ENCODE measurements around the gene MYO7A. TPM values are rescaled to one million over a fixed set of nuclear protein-coding genes. Genes with fewer than 3 reads are reported as not detected.

MYO7A gene
- total and polyA plus RNA-seq, 2 experiments from 2014 or later: 0.48 to 1.6 TPM

DNA sequence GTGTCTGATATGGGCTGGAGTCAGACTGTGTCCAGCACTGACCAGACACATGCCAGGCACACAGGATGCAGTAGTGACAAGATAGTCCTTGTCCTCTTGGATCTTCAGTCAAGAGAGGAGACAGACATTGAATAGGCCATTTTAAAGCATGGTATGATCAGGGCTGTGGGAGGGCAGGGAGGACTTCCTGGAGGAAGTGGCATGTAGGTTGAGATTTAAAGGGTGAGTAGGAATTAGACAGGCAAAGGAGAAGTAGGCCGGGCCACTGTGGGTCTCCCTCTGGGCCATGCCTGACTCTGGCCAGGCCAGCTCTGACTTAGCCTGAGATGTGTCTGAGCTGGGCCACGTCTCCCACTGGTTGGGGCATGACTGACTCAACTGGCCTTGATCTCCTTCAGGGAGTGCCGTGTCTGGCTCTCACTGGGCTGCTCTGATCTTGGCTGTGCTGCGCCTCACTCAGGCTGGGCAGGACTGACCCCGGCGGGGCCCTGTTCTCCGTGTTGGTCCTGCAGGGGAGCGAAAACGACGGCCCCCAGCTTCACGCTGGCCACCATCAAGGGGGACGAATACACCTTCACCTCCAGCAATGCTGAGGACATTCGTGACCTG is 71.2 kb downstream of the MYO7A start:
- Histone ChIP-seq H3K27ac (no peak overlapping the region), H3K36me3 (no peaks in the 10 kb centered on the region), H3K4me1 (ENCODE audit: low read depth) (no peaks in the 10 kb centered on the region), H3K4me3 (no peak overlapping the region), H3K9me3 (ENCODE audit: low read depth) (no peaks in the 10 kb centered on the region), H3K27me3 (no peaks in the 10 kb centered on the region)
- no peak for DNase-seq (ENCODE audit: low read depth in 1 of 2, low spot score in 1 of 2)
- TF ChIP-seq, protein P1, sequence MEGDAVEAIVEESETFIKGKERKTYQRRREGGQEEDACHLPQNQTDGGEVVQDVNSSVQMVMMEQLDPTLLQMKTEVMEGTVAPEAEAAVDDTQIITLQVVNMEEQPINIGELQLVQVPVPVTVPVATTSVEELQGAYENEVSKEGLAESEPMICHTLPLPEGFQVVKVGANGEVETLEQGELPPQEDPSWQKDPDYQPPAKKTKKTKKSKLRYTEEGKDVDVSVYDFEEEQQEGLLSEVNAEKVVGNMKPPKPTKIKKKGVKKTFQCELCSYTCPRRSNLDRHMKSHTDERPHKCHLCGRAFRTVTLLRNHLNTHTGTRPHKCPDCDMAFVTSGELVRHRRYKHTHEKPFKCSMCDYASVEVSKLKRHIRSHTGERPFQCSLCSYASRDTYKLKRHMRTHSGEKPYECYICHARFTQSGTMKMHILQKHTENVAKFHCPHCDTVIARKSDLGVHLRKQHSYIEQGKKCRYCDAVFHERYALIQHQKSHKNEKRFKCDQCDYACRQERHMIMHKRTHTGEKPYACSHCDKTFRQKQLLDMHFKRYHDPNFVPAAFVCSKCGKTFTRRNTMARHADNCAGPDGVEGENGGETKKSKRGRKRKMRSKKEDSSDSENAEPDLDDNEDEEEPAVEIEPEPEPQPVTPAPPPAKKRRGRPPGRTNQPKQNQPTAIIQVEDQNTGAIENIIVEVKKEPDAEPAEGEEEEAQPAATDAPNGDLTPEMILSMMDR (IDR thresholded peaks at IDR 0.05; ENCODE audit: low read depth, low read length): no peak

DNA sequence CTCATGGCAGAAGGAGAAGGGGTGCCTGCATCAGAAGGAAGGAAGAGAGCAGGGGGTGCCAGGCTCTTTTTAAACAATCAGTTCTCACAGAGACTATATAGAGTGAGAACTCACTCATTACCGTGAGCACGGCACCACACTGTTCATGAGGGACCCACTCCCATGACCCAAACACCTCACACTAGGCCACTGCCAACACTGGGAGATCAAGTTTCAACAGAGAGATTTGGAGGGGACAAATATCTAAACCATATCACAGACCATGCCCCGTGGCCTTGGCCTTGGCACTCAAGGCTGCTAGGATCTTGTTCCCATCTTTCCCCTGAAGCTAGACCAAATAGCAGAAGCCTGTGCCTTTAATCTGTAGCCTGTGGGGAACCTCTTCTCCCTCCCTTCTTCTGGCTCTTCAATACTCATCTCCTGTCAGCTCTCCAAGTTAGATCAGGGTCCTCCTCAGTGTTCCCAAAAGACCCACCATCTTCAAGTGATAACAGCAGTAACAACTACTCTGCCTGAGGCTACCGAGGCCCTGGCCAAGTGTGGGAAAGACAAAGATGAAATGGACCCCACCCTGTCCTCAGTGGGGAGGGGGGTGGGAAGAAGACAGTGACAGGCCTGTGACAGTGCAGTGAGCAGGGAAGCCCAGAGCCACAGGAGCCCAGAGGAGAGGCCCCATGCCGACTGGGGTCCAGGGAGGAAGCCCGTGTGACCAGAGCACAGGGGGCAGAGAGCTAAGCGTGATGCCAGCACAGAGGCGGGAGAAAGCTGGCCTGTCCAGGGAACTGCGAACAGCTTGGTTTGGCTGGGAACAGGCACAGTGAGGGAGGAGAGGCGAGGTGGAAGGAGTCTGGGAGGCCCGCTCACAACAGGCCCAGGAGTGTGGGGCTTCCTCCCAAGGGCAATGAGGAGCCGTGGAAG is 72.6 kb downstream of the MYO7A start:
- no peak overlapping the region for H3K27ac ChIP-seq
- H3K27me3 ChIP-seq: no peaks in the 10 kb centered on the region
- no peaks in the 10 kb centered on the region for H3K4me1 ChIP-seq (ENCODE audit: low read depth)
- no peak for DNase-seq (ENCODE audit: low read depth in 1 of 2, low spot score in 1 of 2)
- no peaks in the 10 kb centered on the region for H3K36me3 ChIP-seq
- TF ChIP-seq, protein P1 (IDR thresholded peaks at IDR 0.05; ENCODE audit: low read depth, low read length): no peak
- H3K9me3 ChIP-seq (ENCODE audit: low read depth): no peaks in the 10 kb centered on the region
- H3K4me3 ChIP-seq: no peak overlapping the region

DNA sequence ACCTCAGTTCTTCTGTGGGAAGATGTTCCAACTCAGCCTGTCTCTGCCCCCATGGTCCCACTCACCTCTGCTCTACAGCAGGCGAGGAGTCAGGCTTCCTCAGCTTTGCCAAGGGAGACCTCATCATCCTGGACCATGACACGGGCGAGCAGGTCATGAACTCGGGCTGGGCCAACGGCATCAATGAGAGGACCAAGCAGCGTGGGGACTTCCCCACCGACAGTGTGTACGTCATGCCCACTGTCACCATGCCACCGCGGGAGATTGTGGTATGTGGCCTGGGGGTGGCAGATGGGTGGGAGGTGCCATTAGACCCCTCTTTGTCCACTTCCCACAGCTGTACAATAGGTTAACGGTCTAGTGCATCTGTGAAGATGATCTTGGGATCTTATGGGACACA is 73.3 kb downstream of the MYO7A start:
- Histone ChIP-seq H3K36me3 (no peaks in the 10 kb centered on the region), H3K4me1 (ENCODE audit: low read depth) (no peaks in the 10 kb centered on the region), H3K9me3 (ENCODE audit: low read depth) (no peaks in the 10 kb centered on the region), H3K27me3 (no peaks in the 10 kb centered on the region), H3K4me3 (no peak overlapping the region), H3K27ac (no peak overlapping the region)
- DNase-seq (ENCODE audit: low read depth in 1 of 2, low spot score in 1 of 2): no peak
- TF ChIP-seq, protein P1 (IDR thresholded peaks at IDR 0.05; ENCODE audit: low read depth, low read length): no peak

DNA sequence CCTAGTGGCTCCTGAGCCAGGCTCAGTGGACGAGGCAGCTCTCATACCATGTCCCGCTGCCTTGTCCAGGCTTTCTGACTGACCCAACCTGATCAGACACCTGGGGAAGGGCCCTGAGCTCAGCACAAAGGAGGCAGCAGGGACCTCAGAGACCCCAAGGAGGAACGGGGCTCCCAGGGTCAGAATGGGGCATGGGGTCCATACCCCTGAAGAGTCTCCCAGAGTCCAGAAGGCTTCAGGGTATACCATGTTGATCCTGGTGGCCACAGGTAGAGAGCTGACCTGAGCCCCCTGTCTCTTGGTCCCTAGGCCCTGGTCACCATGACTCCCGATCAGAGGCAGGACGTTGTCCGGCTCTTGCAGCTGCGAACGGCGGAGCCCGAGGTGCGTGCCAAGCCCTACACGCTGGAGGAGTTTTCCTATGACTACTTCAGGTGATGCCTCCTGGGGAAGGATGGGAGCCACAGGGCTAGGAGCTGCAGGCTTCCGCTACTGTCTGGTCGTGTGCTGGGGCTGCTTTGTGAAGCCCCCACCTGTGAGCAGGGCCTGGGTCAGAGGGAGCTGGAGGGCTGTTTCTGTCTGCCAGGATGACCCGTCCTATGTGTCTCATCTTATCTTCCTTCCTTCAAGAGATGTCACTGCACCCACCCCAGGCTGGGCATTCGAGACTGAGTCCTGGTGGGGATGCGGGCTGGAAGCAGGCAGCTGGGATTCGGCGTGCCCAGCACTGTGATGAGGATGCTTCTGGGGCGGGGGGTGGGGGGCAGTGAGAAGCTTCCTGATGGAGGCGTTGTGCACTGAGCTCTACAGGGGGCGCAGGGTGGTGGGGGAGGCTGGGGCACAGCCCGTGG is 74.2 kb downstream of the MYO7A start:
- Histone ChIP-seq H3K27me3 (no peaks in the 10 kb centered on the region), H3K9me3 (ENCODE audit: low read depth) (no peaks in the 10 kb centered on the region), H3K36me3 (no peaks in the 10 kb centered on the region), H3K4me1 (ENCODE audit: low read depth) (no peaks in the 10 kb centered on the region), H3K4me3 (no peak overlapping the region), H3K27ac (no peak overlapping the region)
- DNase-seq (ENCODE audit: low read depth in 1 of 2, low spot score in 1 of 2): no peak
- TF ChIP-seq, protein P1 (IDR thresholded peaks at IDR 0.05; ENCODE audit: low read depth, low read length): no peak

Data from cardiac muscle cell (in vitro differentiated cells and primary cell).